ENCODE measurements around the gene RNF144A. TPM values are rescaled to one million over a fixed set of nuclear protein-coding genes. Genes with fewer than 3 reads are reported as not detected.

The RNF144A gene
- total and polyA plus RNA-seq, 2 experiments from 2014 or later = 2.8 to 14.7 TPM

DNA sequence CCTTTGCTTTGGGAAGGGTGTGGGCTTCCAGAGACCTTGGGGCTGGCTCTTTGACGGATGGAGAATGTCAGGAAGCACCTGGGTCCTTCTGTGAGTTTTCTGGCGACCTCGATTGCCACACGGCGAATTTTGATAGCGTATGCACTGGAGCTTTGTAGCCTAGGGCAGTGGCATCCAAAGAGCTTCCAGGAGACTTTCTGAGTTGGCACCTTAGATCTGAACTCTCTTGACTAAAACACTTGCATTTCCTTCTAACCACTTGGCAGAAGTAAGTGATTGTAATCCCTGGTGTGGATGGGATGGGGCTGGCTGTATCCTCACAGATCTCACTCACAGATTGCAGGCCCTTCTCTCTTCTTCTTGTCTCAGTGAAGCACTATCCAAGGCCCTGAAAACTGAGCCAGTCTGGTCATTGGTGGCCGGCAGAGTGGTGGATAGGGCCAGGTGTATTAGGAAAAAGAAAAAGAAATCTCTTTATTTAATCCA, 7.8 kb downstream of the RNF144A start:
- Histone ChIP-seq H3K79me2 (replicated peaks; ENCODE audit: insufficient read depth) (peaks cover 6% of the 10 kb centered on the region; the same call in 1 of the 2 replicates), H2AFZ (no peak overlapping the region), H3K36me3 (ENCODE audit: insufficient read depth) (no peaks in the 10 kb centered on the region), H3K27ac (ENCODE audit: low read depth) (no peak overlapping the region), H3F3A (replicated peaks; ENCODE audit: low read depth) (no peaks in the 10 kb centered on the region), H3K4me2 (no peak overlapping the region), H3K4me3 (no peak overlapping the region), H3K4me1 (ENCODE audit: insufficient read depth) (no peaks in the 10 kb centered on the region), H4K20me1 (replicated peaks; ENCODE audit: insufficient read depth) (no peaks in the 10 kb centered on the region; the same call in 1 of the 2 replicates), H3K9me2 (ENCODE audit: insufficient read depth) (no peaks in the 10 kb centered on the region), H3K27me3 (ENCODE audit: insufficient read depth) (no peaks in the 10 kb centered on the region)
- no peak overlapping the region for H3K4me3 Mint-ChIP-seq
- H3K27ac Mint-ChIP-seq = no peak overlapping the region
- TF ChIP-seq CREB1 (CRISPR knock-in tag; IDR thresholded peaks at IDR 0.05; ENCODE audit: low read depth) (no peak), EZH2phosphoT487 (IDR thresholded peaks at IDR 0.05; ENCODE audit: unreplicated experiment) (no peak), ZNF462 (CRISPR knock-in tag; IDR thresholded peaks at IDR 0.05) (no peak), POLR2AphosphoS5 (IDR thresholded peaks at IDR 0.05; ENCODE audit: low read depth) (no peak), STAT1 (IDR thresholded peaks at IDR 0.05; ENCODE audit: unreplicated experiment) (no peak)
- H3K36me3 Mint-ChIP-seq (ENCODE audit: low read depth) = peaks cover 4% of the 10 kb centered on the region
- no peaks in the 10 kb centered on the region for H3K9me3 Mint-ChIP-seq
- ATAC-seq = no peak
- no peak for DNase-seq (ENCODE audit: low spot score)
- peaks cover 33% of the 10 kb centered on the region for H3K4me1 Mint-ChIP-seq
- peaks cover 3% of the 10 kb centered on the region for H3K27me3 Mint-ChIP-seq (ENCODE audit: insufficient read depth, low read depth, poor library complexity)

GRCh38 chr2:6926071-6926732, 9.0 kb downstream of the RNF144A start:
- peaks cover 32% of the 10 kb centered on the region for H3K4me1 Mint-ChIP-seq
- Histone ChIP-seq H3K79me2 (replicated peaks; ENCODE audit: insufficient read depth) (peaks cover 6% of the 10 kb centered on the region; the same call in 1 of the 2 replicates), H4K20me1 (replicated peaks; ENCODE audit: insufficient read depth) (no peaks in the 10 kb centered on the region; the same call in 1 of the 2 replicates), H3K4me3 (no peak overlapping the region), H3K4me2 (no peak overlapping the region), H3K36me3 (ENCODE audit: insufficient read depth) (no peaks in the 10 kb centered on the region), H3K9me2 (ENCODE audit: insufficient read depth) (no peaks in the 10 kb centered on the region), H3K4me1 (ENCODE audit: insufficient read depth) (peaks cover 4% of the 10 kb centered on the region; the same call in 1 of the 2 replicates), H3K27ac (ENCODE audit: low read depth) (no peak overlapping the region), H3K27me3 (ENCODE audit: insufficient read depth) (no peaks in the 10 kb centered on the region), H3F3A (replicated peaks; ENCODE audit: low read depth) (no peaks in the 10 kb centered on the region), H2AFZ (no peak overlapping the region)
- no peaks in the 10 kb centered on the region for H3K9me3 Mint-ChIP-seq
- H3K4me3 Mint-ChIP-seq = no peak overlapping the region
- ATAC-seq (no peak), DNase-seq (ENCODE audit: low spot score) (no peak)
- H3K36me3 Mint-ChIP-seq (ENCODE audit: low read depth) = peaks cover 4% of the 10 kb centered on the region
- H3K27ac Mint-ChIP-seq = no peak overlapping the region
- H3K27me3 Mint-ChIP-seq (ENCODE audit: insufficient read depth, low read depth, poor library complexity) = peaks cover 3% of the 10 kb centered on the region
- no peak for TF ChIP-seq ZNF331 (CRISPR knock-in tag; IDR thresholded peaks at IDR 0.05; ENCODE audit: low read depth)
- TF ChIP-seq STAT1 (IDR thresholded peaks at IDR 0.05; ENCODE audit: unreplicated experiment) = no peak
- no peak for TF ChIP-seq ETS1 (IDR thresholded peaks at IDR 0.05)
- TF ChIP-seq POLR2AphosphoS5 (IDR thresholded peaks at IDR 0.05; ENCODE audit: low read depth) = no peak
- TF ChIP-seq REST (IDR thresholded peaks at IDR 0.05; ENCODE audit: unreplicated experiment) = no peak
